ENCODE measurements around the gene AQP5.

AQP5 gene

GRCh38 chr12:49961111-49961922, at the start of gene AQP5:
Gene AQP5 (plus strand): TSS chr12:49961872. CDS start chr12:49962018, 146 bp downstream.
- no peak for DNase-seq

- DNase-seq, result no peak
Measured at GRCh38 chr12:49912345-49913255, 49.1 kb upstream of the AQP5 start.

- no peak for DNase-seq
Measured at GRCh38 chr12:49916129-49916919, 45.3 kb upstream of the AQP5 start.

- DNase-seq, result no peak
Measured at GRCh38 chr12:49917166-49917787, 44.4 kb upstream of the AQP5 start.

GRCh38 chr12:49917788-49918173, 43.9 kb upstream of the AQP5 start:
- no peak for DNase-seq

GRCh38 chr12:49920241-49920914, 41.3 kb upstream of the AQP5 start:
- no peak for DNase-seq

GRCh38 chr12:49920915-49921286, 40.8 kb upstream of the AQP5 start:
- DNase-seq, result no peak

- no peak for DNase-seq
Measured at GRCh38 chr12:49921299-49921698, 40.4 kb upstream of the AQP5 start.

GRCh38 chr12:49921936-49922335, 39.7 kb upstream of the AQP5 start:
- no peak for DNase-seq

- DNase-seq, result no peak
Measured at GRCh38 chr12:49922349-49923034, 39.2 kb upstream of the AQP5 start.

GRCh38 chr12:49923035-49923644, 38.5 kb upstream of the AQP5 start:
- DNase-seq, result no peak

GRCh38 chr12:49923880-49924556, 37.7 kb upstream of the AQP5 start:
- DNase-seq, result no peak

GRCh38 chr12:49924628-49925246, 36.9 kb upstream of the AQP5 start:
- DNase-seq, result no peak

GRCh38 chr12:49925433-49926204, 36.1 kb upstream of the AQP5 start:
- no peak for DNase-seq

- no peak for DNase-seq
Measured at GRCh38 chr12:49928471-49928870, 33.2 kb upstream of the AQP5 start.

GRCh38 chr12:49929581-49929980, 32.1 kb upstream of the AQP5 start:
- no peak for DNase-seq

GRCh38 chr12:49930515-49931288, 31.0 kb upstream of the AQP5 start:
- DNase-seq, result no peak

GRCh38 chr12:49932023-49932422, 29.6 kb upstream of the AQP5 start:
- DNase-seq, result no peak
